DND-41 (cell line): ENCODE data around the gene ACSM6.

Experiments
- ATAC-seq: fragments of 200-7000 bp; cut with Tn5 transposase; 3 replicates; pipeline ENCODE4 v1.9.1; 2021; ENCODE audit warnings: low read depth; ENCODE audit not compliant: insufficient read depth
- DNase-seq: peaks from one replicate; pipeline ENCODE4 v3.0.0-alpha.2; 2020
- H2AFZ ChIP-seq: 2 replicates; pipeline ENCODE4 v1.6.0; 2012; ENCODE audit warnings: low read depth, low read length
- H3K27ac ChIP-seq: 2 replicates; pipeline ENCODE4 v1.5.1; 2012; ENCODE audit warnings: low read length, inconsistent platforms
- H3K27me3 ChIP-seq: fragments of 200-600 bp; sonication (generic); 2 replicates; pipeline ENCODE4 v1.6.0; 2012; ENCODE audit warnings: low read length, mild to moderate bottlenecking, inconsistent platforms; ENCODE audit not compliant: insufficient read depth, poor library complexity
- H3K36me3 ChIP-seq: 2 replicates; pipeline ENCODE4 v1.5.1; 2012; ENCODE audit warnings: low read length, inconsistent platforms; ENCODE audit not compliant: insufficient read depth
- H3K4me1 ChIP-seq: 2 replicates; pipeline ENCODE4 v1.5.1; 2012; ENCODE audit warnings: mild to moderate bottlenecking, low read length; ENCODE audit not compliant: insufficient read depth
- H3K4me2 ChIP-seq: 2 replicates; pipeline ENCODE4 v1.6.0; 2012; ENCODE audit warnings: mild to moderate bottlenecking, moderate library complexity, low read length, inconsistent platforms; ENCODE audit not compliant: insufficient read depth
- H3K4me3 ChIP-seq, 2 experiments: fragments of 200-600 bp in 1 of 2; shearing (Covaris generic) in 1 of 2; 2 replicates each; pipeline ENCODE4 v1.5.1; 2012 to 2016; ENCODE audit warnings: inconsistent platforms in 2 of 2, low read length in 2 of 2, mild to moderate bottlenecking in 2 of 2, low read depth in 1 of 2, moderate library complexity in 1 of 2
- H3K79me2 ChIP-seq: 2 replicates; pipeline ENCODE4 v1.6.0; 2012; ENCODE audit warnings: low read length, inconsistent platforms; ENCODE audit not compliant: insufficient read depth
- H3K9ac ChIP-seq: 2 replicates; pipeline ENCODE4 v1.6.0; 2012; ENCODE audit warnings: low read depth, mild to moderate bottlenecking, inconsistent platforms, low read length, moderate library complexity
- H3K9me3 ChIP-seq: 2 replicates; pipeline ENCODE4 v1.5.1; 2012; ENCODE audit warnings: low read length, moderate library complexity, mild to moderate bottlenecking, inconsistent platforms; ENCODE audit not compliant: insufficient read depth, severe bottlenecking
- H4K20me1 ChIP-seq: 2 replicates; pipeline ENCODE4 v1.6.0; 2012; ENCODE audit warnings: low read length; ENCODE audit not compliant: insufficient read depth
- EZH2 ChIP-seq: IDR thresholded peaks from 3 replicates; pipeline ENCODE4 v1.6.1; 2012; ENCODE audit warnings: borderline replicate concordance, low read depth, mild to moderate bottlenecking, moderate library complexity, low read length, inconsistent platforms; ENCODE audit not compliant: severe bottlenecking
- TF ChIP-seq, protein P1 (sequence below): IDR thresholded peaks from 2 replicates; pipeline ENCODE4 v1.5.1; 2012; ENCODE audit warnings: borderline replicate concordance, low read length, moderate library complexity, mild to moderate bottlenecking; ENCODE audit not compliant: poor library complexity, severe bottlenecking; ENCODE audit errors: extremely low read depth

Gene ACSM6

DNA sequence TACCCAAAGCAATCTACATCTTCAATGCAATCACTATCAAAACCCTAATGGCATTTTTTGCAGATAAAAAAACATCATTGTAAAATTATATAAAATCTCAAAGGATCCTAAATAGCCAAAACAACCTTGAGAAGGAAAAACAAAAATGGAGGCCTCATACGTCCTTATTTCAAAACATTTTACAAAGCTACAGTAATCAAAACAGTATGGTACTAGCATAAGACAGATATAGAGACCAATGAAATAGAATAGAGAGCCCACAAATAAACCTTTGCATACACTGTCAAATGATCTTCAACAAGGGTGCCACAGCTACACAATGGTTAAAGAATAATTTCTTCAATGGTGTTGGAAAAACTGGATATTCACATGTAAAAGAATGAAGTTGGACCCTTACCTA is 62.2 kb downstream of the ACSM6 start:
- Histone ChIP-seq H3K4me3 (no peak overlapping the region), H3K9me3 (no peaks in the 10 kb centered on the region), H3K36me3 (no peaks in the 10 kb centered on the region), H3K27me3 (peaks cover 5% of the 10 kb centered on the region), H3K4me1 (no peaks in the 10 kb centered on the region), H2AFZ (no peak overlapping the region), H3K4me2 (no peak overlapping the region), H4K20me1 (no peaks in the 10 kb centered on the region), H3K9ac (no peak overlapping the region), H3K79me2 (no peaks in the 10 kb centered on the region), H3K27ac (no peak overlapping the region)
- no peak for TF ChIP-seq EZH2
- TF ChIP-seq, protein P1, sequence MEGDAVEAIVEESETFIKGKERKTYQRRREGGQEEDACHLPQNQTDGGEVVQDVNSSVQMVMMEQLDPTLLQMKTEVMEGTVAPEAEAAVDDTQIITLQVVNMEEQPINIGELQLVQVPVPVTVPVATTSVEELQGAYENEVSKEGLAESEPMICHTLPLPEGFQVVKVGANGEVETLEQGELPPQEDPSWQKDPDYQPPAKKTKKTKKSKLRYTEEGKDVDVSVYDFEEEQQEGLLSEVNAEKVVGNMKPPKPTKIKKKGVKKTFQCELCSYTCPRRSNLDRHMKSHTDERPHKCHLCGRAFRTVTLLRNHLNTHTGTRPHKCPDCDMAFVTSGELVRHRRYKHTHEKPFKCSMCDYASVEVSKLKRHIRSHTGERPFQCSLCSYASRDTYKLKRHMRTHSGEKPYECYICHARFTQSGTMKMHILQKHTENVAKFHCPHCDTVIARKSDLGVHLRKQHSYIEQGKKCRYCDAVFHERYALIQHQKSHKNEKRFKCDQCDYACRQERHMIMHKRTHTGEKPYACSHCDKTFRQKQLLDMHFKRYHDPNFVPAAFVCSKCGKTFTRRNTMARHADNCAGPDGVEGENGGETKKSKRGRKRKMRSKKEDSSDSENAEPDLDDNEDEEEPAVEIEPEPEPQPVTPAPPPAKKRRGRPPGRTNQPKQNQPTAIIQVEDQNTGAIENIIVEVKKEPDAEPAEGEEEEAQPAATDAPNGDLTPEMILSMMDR: no peak
- DNase-seq: no peak
- no peak for ATAC-seq

DNA sequence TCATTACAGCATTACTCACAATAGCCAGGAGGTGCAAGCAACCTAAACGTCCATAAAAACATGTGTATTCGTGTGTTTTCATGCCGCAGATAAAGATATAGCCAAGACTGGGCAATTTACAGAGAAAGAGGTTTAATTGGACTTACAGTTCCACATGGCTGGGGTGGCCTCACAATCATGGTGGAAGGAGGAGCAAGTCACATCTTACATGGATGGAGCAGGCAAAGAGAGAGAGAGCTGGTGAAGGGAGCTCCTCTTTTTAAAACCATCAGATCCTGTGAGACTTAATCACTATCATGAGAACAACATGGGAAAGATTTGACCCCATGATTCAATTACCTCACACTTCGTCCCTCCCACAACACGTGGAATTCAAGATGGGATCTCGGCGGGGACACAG is 63.8 kb downstream of the ACSM6 start:
- peaks cover 5% of the 10 kb centered on the region for H3K27me3 ChIP-seq
- H4K20me1 ChIP-seq: no peaks in the 10 kb centered on the region
- DNase-seq (no peak), ATAC-seq (no peak)
- no peaks in the 10 kb centered on the region for H3K36me3 ChIP-seq
- no peaks in the 10 kb centered on the region for H3K9me3 ChIP-seq
- H3K4me2 ChIP-seq: no peak overlapping the region
- no peaks in the 10 kb centered on the region for H3K79me2 ChIP-seq
- no peak overlapping the region for H2AFZ ChIP-seq
- H3K9ac ChIP-seq: no peak overlapping the region
- no peak overlapping the region for H3K4me3 ChIP-seq
- TF ChIP-seq, protein P1: no peak
- no peak for TF ChIP-seq EZH2
- H3K4me1 ChIP-seq: no peaks in the 10 kb centered on the region
- no peak overlapping the region for H3K27ac ChIP-seq

DNA sequence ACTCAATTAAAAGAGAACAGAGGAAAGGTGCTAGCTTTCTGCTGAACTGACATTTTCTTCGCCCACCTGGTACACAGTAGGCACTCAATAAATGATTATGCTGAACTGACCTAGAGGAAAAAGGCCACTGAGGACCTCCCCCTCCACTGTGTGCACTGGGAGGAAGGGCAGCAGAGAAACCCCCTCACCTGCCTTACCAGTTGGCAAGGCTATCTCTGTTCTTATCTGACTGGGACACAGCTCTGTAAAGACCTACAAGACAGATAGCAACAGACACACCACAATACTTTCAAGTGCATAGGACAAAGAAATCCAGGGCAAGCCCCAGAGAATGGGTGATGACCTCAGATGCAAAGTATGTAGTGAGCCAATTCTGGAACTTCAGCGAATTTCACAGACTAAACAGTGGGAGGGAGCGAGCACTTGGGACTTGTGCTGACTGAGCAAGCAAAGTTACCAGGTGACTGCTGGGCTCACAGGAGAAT is 66.4 kb downstream of the ACSM6 start:
- no peak overlapping the region for H3K9ac ChIP-seq
- no peak overlapping the region for H3K27ac ChIP-seq
- H2AFZ ChIP-seq: no peak overlapping the region
- TF ChIP-seq, protein P1: no peak
- TF ChIP-seq EZH2: no peak
- H3K4me2 ChIP-seq: no peak overlapping the region
- H3K4me3 ChIP-seq: no peak overlapping the region
- no peak for ATAC-seq
- no peaks in the 10 kb centered on the region for H3K4me1 ChIP-seq
- no peaks in the 10 kb centered on the region for H3K79me2 ChIP-seq
- peaks cover 11% of the 10 kb centered on the region for H3K27me3 ChIP-seq
- no peaks in the 10 kb centered on the region for H3K36me3 ChIP-seq
- DNase-seq: no peak
- H3K9me3 ChIP-seq: no peaks in the 10 kb centered on the region
- no peaks in the 10 kb centered on the region for H4K20me1 ChIP-seq
